EL (cell line): ENCODE results near the gene MEX3D.
A peak's percentile ranks its signal among the peaks of the same experiment; 100 is the strongest.

Experiments used
- DNase-seq: peaks from one replicate; pipeline ENCODE4 v3.0.0-alpha.2; 2016

Gene MEX3D

GRCh38 chr19:1568320-1569019 is at the start of gene MEX3D:
Gene MEX3D, minus strand, starts transcription at chr19:1568325. Its CDS starts 267 bp downstream, at chr19:1568058.
- DNase-seq = peak; percentile 75

GRCh38 chr19:1616875-1617274 is 48.8 kb upstream of the MEX3D start:
- DNase-seq = no peak

- peak; percentile 60 for DNase-seq
Observed at GRCh38 chr19:1616396-1616795, 48.3 kb upstream of the MEX3D start.

GRCh38 chr19:1615156-1615765 is 47.1 kb upstream of the MEX3D start:
- no peak for DNase-seq

DNA sequence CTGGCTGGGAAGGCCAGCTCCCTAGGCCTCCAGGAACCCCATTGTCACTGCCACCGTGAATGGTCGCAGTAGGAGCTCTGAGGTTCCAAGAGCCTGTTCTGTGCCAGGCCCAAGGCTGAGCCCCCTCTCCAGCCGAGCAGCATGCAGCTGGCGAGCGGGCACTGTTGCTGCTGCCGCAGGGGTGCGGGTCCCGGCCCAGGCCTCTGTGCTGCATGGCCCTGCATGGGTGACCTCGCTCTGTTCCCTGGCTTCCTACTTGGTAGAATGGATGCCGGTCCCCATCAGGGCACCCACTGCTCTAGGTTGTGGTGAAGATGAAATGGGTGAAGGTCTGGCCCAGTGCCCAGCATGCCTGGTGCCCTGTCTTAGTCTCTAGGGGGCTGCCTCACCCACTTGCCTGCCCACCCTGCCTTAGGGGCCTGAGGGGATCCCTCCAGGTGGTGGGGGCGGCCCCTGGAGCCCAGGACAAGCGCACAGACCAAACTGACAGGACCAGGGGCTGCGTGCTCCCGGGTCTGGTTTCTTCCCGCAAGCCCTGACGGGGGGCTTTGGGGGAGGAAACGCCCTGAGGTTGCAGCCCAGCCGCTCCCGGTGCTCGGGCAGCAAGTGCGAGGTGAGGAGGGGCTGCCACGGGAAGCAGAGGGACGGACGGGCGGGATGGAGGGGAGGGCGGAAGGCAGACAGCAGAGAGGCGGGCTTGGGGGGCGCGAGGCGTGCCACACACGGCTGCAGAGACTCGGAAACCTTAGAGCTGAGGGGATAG is 45.9 kb upstream of the MEX3D start:
- DNase-seq = no peak

DNA sequence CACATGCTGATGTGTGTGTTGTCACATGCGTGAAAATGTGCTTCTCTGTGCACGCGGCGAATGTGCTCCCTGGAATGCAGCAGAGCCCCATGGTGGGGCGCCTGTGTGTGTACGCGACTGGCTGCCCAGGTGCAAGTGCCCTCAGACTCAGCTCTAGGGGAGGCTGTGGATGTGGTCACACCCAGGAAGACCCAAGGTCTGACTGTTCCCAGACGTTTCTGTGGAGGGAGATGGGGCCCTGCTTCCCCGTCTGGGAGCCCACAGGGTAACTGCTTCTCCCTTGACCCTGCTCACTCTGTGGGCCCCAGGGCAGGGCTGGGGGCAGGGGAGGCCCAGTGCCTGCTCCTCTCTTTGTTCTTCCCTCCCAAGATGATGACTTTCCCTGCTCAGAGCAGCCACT is 45.0 kb upstream of the MEX3D start:
- DNase-seq = no peak

GRCh38 chr19:1612114-1613086 is 44.3 kb upstream of the MEX3D start:
- DNase-seq = no peak

- no peak for DNase-seq
Observed at GRCh38 chr19:1611353-1611752, 43.2 kb upstream of the MEX3D start.

- DNase-seq = no peak
Observed at GRCh38 chr19:1610579-1610978, 42.5 kb upstream of the MEX3D start.

DNA sequence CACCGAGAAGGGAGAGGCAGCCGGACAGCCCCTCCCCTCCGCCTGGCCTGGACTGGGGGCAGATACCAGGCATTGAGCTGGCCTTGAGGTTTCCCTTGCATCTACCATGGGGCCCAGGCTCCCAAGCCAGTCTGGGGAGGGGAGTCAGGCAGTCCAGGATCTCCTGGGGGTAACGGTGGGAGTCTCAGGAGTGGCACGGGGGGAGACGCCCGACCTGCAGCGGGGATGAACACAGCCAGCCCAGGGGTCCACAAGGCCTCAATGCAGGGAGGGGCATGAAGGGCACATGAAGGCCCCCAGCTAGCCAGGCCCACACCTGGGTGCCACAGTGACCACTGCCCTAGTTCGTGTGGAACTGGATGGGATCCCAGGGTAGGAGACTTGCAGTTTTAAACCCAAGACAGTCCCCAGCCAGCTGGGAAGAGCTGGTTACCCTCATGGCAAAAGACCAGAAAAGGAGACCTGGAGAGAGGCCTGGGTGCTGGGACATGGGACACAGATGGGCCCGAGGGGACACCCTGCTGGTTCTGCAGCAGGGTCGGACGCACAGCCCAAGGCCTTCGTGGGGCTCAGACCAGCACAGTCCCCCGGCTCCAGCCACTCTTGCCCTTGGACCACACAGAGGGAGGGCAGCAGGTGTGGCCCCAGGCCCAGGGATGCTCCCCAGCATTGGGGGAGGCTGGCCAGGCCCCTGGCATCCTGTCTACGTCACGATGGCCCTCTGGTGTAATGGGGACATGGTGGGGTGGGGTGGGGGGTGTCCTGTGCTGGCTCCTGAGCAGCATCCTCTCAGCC is 41.8 kb upstream of the MEX3D start:
- no peak for DNase-seq

- DNase-seq = no peak
Observed at GRCh38 chr19:1609103-1609396, 40.9 kb upstream of the MEX3D start.

- DNase-seq = peak; percentile 39
Observed at GRCh38 chr19:1608359-1609102, 40.4 kb upstream of the MEX3D start.

DNA sequence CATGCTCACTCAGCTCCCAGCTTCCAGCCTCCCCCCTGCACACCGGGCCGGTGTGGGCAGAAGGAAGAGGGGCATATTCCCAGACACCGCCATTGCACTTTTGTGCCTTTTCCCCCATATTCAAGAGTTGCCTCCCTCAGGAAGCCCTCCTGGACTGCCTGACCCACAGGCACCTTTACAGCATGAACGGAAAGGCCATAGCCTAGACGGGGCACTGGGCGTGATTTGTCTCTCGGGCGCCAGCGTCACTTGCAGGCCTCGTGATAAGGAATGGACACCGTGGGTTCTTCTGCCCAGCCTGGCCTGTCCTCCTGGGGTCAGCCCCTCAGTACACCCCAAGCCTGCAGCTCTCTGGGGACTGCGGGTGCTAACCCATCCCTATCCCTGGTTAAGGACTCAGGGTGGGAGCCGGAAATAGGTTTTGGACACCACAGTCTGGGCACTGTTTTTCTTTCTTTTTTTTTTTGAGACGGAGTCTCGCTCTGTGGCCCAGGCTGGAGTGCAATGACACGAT is 38.1 kb upstream of the MEX3D start:
- DNase-seq = no peak

DNA sequence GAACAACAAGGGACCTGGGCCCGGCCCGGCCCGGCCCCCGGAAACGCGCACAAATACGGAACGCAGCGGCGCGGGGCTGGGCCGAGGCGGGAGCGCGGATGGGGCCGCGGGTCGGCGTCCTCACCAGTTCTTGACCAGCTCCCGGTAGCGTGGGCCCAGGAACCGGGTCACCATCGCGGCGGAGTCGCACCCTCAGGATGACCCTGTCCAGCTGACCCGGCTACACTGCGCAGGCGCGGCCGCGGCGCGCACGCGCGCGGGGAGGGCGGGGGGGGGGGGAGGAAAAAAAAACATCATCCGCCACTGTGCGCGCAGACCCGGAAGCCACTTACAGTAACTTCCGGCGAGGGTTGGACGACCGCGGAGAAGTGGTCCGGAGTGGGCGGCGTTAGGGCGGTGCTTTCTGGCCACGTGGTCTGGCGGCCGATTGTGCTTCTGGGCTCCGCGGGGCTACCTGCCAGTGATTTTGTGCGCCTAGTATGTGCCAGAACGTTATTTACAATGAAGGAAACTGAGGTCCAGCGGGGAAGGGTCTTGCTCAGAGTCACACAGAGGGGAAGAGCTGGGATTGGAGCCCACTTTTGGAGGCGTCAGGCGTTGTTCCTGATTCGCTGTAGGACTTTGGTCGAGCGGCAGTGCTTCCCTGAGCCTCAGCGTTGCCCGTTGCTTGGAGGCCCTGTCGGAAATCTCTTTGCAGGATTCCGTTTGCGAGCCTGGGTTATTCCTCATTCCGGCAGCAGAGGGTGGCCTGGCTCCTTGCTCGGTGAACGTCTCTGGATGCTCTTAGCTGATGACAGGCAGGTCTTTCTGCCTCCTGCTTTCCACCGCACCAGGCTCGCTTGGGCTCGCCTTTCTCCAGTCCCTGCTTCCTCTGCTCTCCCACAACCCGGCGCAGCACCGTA is 37.4 kb upstream of the MEX3D start, which contains the start of gene UQCR11:
TSS of gene UQCR11 (minus strand) at position 227 of the 902 bp plus-strand sequence. CDS start at position 174, 53 bp downstream.
- DNase-seq = peak; percentile 96

DNA sequence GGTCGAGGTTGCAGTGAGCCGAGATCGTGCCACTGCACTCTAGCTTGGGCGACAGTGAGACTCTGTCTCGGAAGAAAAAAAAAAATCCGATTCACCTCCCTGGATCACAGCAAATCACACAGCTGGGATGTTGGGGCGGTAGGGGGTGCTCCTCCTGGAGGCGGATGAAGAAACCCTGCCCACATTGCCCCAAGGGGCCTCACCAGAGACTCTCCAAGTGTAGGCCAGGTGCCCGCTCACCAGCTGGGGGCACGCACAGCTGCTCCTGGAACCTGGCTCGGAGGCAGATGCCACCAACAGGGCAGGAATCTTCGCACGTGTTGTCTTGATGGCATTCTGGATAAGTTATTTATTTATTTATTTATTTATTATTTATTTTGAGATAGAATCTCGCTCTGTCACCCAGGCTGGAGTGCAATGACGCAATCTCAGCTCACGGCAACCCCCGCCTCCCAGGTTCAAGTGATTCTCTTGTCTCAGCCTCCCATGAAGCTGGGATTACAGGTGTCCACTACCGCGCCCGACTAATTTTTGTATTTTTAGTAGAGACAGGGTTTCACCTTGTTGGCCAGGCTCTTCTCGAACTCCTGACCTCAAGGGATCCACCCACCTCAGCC is 34.1 kb upstream of the MEX3D start:
- no peak for DNase-seq

DNA sequence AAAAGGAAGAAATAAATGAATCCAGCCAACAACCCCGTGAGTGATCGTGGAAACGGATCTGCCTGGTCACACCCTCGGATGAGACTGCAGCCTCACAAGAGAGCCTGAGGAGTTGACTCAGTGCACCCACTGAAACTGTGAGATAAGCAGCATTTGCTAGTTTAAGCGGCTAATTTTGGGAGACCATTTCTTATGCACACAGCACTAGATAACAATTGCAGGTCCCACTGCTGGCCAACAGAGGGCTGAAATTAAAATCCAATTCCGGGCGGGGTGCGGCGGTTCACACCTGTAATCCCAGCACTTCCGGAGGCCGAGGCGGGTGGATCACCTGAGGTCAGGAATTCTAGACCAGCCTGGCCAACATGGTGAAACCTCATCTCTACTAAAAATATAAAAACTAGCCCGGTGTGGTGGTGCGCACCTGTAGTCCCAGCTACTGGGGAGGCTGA is 33.5 kb upstream of the MEX3D start:
- DNase-seq = no peak

- DNase-seq = no peak
Observed at GRCh38 chr19:1599460-1599846, 31.3 kb upstream of the MEX3D start.

- no peak for DNase-seq
Observed at GRCh38 chr19:1598777-1599459, 30.8 kb upstream of the MEX3D start.

DNA sequence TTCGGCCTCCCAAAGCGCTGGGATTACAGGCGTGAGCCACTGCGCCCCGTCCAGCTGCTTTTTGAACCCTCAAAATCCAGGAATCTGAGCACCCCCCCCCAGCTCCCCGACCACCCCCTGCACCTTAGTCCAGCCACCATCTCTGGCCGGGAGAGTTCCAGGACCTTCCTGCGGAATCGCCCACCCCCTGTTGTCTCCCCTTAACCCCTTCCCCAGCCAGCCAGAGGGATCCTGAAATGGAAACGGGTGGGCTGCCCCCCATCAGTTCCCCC is 25.3 kb upstream of the MEX3D start:
- no peak for DNase-seq
